CD4-positive, CD25-positive, alpha-beta regulatory T cell (primary cell): ENCODE measurements around the gene CLIP4. TPM values are rescaled to one million over a fixed set of nuclear protein-coding genes. Genes with fewer than 3 reads are reported as not detected.

ENCODE experiments used
- ATAC-seq, 2 donors: fragments of 150-1000 bp; cut with Tn5 transposase; one replicate each; pipeline ENCODE4 v1.10.0; 2021; ENCODE audit warnings: low read depth in 2 of 2, moderate number of reproducible peaks in 2 of 2, moderate library complexity in 1 of 2
- DNase-seq, 3 donors: peaks; one replicate each; pipeline versions ENCODE4 v3.0.0 to v3.0.0-alpha.2; 2012 to 2022; ENCODE audit warnings: mixed read lengths in 1 of 3
- H3K27ac ChIP-seq: one replicate; pipeline ENCODE4 v1.7.0; 2013; ENCODE audit warnings: mild to moderate bottlenecking, low read length; ENCODE audit not compliant: insufficient read depth, poor library complexity, severe bottlenecking
- H3K27me3 ChIP-seq: one replicate; pipeline ENCODE4 v1.7.0; 2013; ENCODE audit warnings: low read length; ENCODE audit not compliant: control insufficient read depth, insufficient read depth
- H3K36me3 ChIP-seq: one replicate; pipeline ENCODE4 v1.7.0; 2013; ENCODE audit warnings: mild to moderate bottlenecking, low read length, moderate library complexity; ENCODE audit not compliant: control insufficient read depth, insufficient read depth
- H3K4me1 ChIP-seq: 2 replicates; pipeline ENCODE4 v1.7.0; 2013; ENCODE audit warnings: mild to moderate bottlenecking, low read length; ENCODE audit not compliant: insufficient read depth, control insufficient read depth, poor library complexity, severe bottlenecking
- H3K4me3 ChIP-seq: one replicate; pipeline ENCODE4 v1.7.0; 2013; ENCODE audit warnings: low read depth, mild to moderate bottlenecking, low read length, moderate library complexity
- H3K9me3 ChIP-seq, 2 experiments: 1 replicate in 1 of 2; 2 replicates in 1 of 2; pipeline ENCODE4 v1.7.0; 2013; ENCODE audit warnings: low read length in 2 of 2, mild to moderate bottlenecking in 1 of 2, moderate library complexity in 1 of 2; ENCODE audit not compliant: control insufficient read depth in 2 of 2
- H3K27ac Mint-ChIP-seq, 3 donors: one replicate each; pipeline ENCODE4 v1.8.0; 2020 to 2022; ENCODE audit warnings: mild to moderate bottlenecking in 3 of 3, mixed read lengths in 3 of 3, moderate library complexity in 2 of 3
- H3K27me3 Mint-ChIP-seq: one replicate; pipeline ENCODE4 v1.8.0; 2022; ENCODE audit warnings: mild to moderate bottlenecking, mixed read lengths
- H3K36me3 Mint-ChIP-seq: one replicate; pipeline ENCODE4 v1.8.0; 2020; ENCODE audit warnings: mixed read lengths
- H3K4me1 Mint-ChIP-seq, 4 donors: one replicate each; pipeline ENCODE4 v1.8.0; 2020 to 2022; ENCODE audit warnings: mixed read lengths in 4 of 4, mild to moderate bottlenecking in 1 of 4
- H3K4me3 Mint-ChIP-seq, 4 donors: one replicate each; pipeline ENCODE4 v1.8.0; 2020 to 2022; ENCODE audit warnings: mild to moderate bottlenecking in 4 of 4, mixed read lengths in 4 of 4, moderate library complexity in 3 of 4
- H3K9me3 Mint-ChIP-seq, 7 donors: one replicate each; pipeline ENCODE4 v1.8.0; 2020 to 2022; ENCODE audit warnings: mixed read lengths in 7 of 7, mild to moderate bottlenecking in 3 of 7, moderate library complexity in 2 of 7
- polyA plus RNA-seq, 4 donors: library from polyadenylated mRNA; unstranded; fragments of 300-500 nt; fragmentation: Illumina TruSeq; gene quantifications; one replicate each; pipeline ENCODE4 v1.2.3, GENCODE V29; 2021
- total RNA-seq: library from RNA; stranded (reverse); gene quantifications from one replicate; pipeline ENCODE4 v1.2.3, GENCODE V29; 2022

The CLIP4 gene
- total and polyA plus RNA-seq, 5 donors from 2014 or later, result 13.5 to 37.7 (median 17.3) TPM

- peaks cover 0 to 1% (median 0%) of the 10 kb centered on the region in 7 donors for H3K9me3 Mint-ChIP-seq
- Histone ChIP-seq H3K36me3 (peaks cover 47% of the 10 kb centered on the region), H3K4me3 (no peak overlapping the region), H3K27ac (no peak overlapping the region), H3K4me1 (no peaks in the 10 kb centered on the region), H3K27me3 (no peaks in the 10 kb centered on the region), H3K9me3 (no peaks in the 10 kb centered on the region)
- no peak overlapping the region for H3K27ac Mint-ChIP-seq
- no peaks in the 10 kb centered on the region for H3K27me3 Mint-ChIP-seq
- DNase-seq (no peak), ATAC-seq (no peak)
- peaks cover 33% of the 10 kb centered on the region for H3K36me3 Mint-ChIP-seq
- H3K4me3 Mint-ChIP-seq, result no peak overlapping the region
- H3K4me1 Mint-ChIP-seq, result peaks cover 0 to 5% (median 0%) of the 10 kb centered on the region in 4 donors
Measured at GRCh38 chr2:29147963-29148362, 32.7 kb downstream of the CLIP4 start.

- Mint-ChIP-seq H3K9me3 (no peaks in the 10 kb centered on the region), H3K4me3 (no peak overlapping the region), H3K36me3 (peaks cover 53% of the 10 kb centered on the region), H3K27me3 (no peaks in the 10 kb centered on the region), H3K27ac (peak overlapping the region in 1 of 3 donors; percentile 46), H3K4me1 (no peaks in the 10 kb centered on the region)
- Histone ChIP-seq H3K27ac (no peak overlapping the region), H3K4me1 (no peaks in the 10 kb centered on the region), H3K9me3 (no peaks in the 10 kb centered on the region), H3K36me3 (peaks cover 61% of the 10 kb centered on the region), H3K27me3 (no peaks in the 10 kb centered on the region), H3K4me3 (no peak overlapping the region)
- DNase-seq (no peak), ATAC-seq (no peak)
Measured at GRCh38 chr2:29154610-29155009, 39.4 kb downstream of the CLIP4 start.

- H3K36me3 ChIP-seq, result peaks cover 70% of the 10 kb centered on the region
- H3K9me3 ChIP-seq, result no peaks in the 10 kb centered on the region
- H3K4me3 ChIP-seq, result no peak overlapping the region
- no peaks in the 10 kb centered on the region for H3K9me3 Mint-ChIP-seq
- H3K27ac ChIP-seq, result no peak overlapping the region
- no peaks in the 10 kb centered on the region for H3K27me3 Mint-ChIP-seq
- H3K4me1 ChIP-seq, result no peaks in the 10 kb centered on the region
- DNase-seq, result no peak
- peaks cover 60% of the 10 kb centered on the region for H3K36me3 Mint-ChIP-seq
- peak overlapping the region in 2 of 3 donors; percentile 29 to 45 for H3K27ac Mint-ChIP-seq
- no peak overlapping the region for H3K4me3 Mint-ChIP-seq
- H3K4me1 Mint-ChIP-seq, result no peaks in the 10 kb centered on the region
- ATAC-seq, result no peak
- no peaks in the 10 kb centered on the region for H3K27me3 ChIP-seq
Measured at GRCh38 chr2:29155578-29155977, 40.4 kb downstream of the CLIP4 start.

- Mint-ChIP-seq H3K4me1 (peaks cover 0 to 1% (median 0%) of the 10 kb centered on the region in 4 donors), H3K27ac (no peak overlapping the region), H3K4me3 (no peak overlapping the region), H3K27me3 (no peaks in the 10 kb centered on the region), H3K9me3 (no peaks in the 10 kb centered on the region), H3K36me3 (peaks cover 66% of the 10 kb centered on the region)
- DNase-seq (no peak), ATAC-seq (no peak)
- Histone ChIP-seq H3K4me3 (no peak overlapping the region), H3K4me1 (no peaks in the 10 kb centered on the region), H3K27me3 (no peaks in the 10 kb centered on the region), H3K36me3 (peaks cover 78% of the 10 kb centered on the region), H3K9me3 (no peaks in the 10 kb centered on the region), H3K27ac (no peak overlapping the region)
Measured at GRCh38 chr2:29157131-29157530, 41.9 kb downstream of the CLIP4 start.

GRCh38 chr2:29159125-29159524 lies 43.9 kb downstream of the CLIP4 start:
- H3K27me3 ChIP-seq, result no peaks in the 10 kb centered on the region
- peaks cover 0 to 1% (median 0%) of the 10 kb centered on the region in 4 donors for H3K4me1 Mint-ChIP-seq
- no peaks in the 10 kb centered on the region for H3K4me1 ChIP-seq
- H3K27ac Mint-ChIP-seq, result peak overlapping the region in 2 of 3 donors; percentile 1 to 68
- no peaks in the 10 kb centered on the region for H3K9me3 Mint-ChIP-seq
- H3K9me3 ChIP-seq, result no peaks in the 10 kb centered on the region
- peaks cover 66% of the 10 kb centered on the region for H3K36me3 ChIP-seq
- peaks cover 46% of the 10 kb centered on the region for H3K36me3 Mint-ChIP-seq
- ATAC-seq (no peak), DNase-seq (no peak)
- no peaks in the 10 kb centered on the region for H3K27me3 Mint-ChIP-seq
- no peak overlapping the region for H3K27ac ChIP-seq
- H3K4me3 ChIP-seq, result no peak overlapping the region
- H3K4me3 Mint-ChIP-seq, result no peak overlapping the region

- Histone ChIP-seq H3K27ac (no peak overlapping the region), H3K36me3 (peaks cover 56% of the 10 kb centered on the region), H3K27me3 (no peaks in the 10 kb centered on the region), H3K4me1 (no peaks in the 10 kb centered on the region), H3K4me3 (no peak overlapping the region), H3K9me3 (no peaks in the 10 kb centered on the region)
- H3K27ac Mint-ChIP-seq, result no peak overlapping the region
- H3K36me3 Mint-ChIP-seq, result peaks cover 39% of the 10 kb centered on the region
- peaks cover 0 to 1% (median 0%) of the 10 kb centered on the region in 4 donors for H3K4me1 Mint-ChIP-seq
- ATAC-seq (no peak), DNase-seq (no peak)
- H3K4me3 Mint-ChIP-seq, result no peak overlapping the region
- H3K27me3 Mint-ChIP-seq, result no peaks in the 10 kb centered on the region
- no peaks in the 10 kb centered on the region for H3K9me3 Mint-ChIP-seq
Measured at GRCh38 chr2:29160184-29160583, 45.0 kb downstream of the CLIP4 start.

- Histone ChIP-seq H3K4me3 (no peak overlapping the region), H3K9me3 (no peaks in the 10 kb centered on the region), H3K27ac (no peak overlapping the region), H3K36me3 (peaks cover 47% of the 10 kb centered on the region), H3K27me3 (no peaks in the 10 kb centered on the region), H3K4me1 (no peaks in the 10 kb centered on the region)
- no peak for ATAC-seq
- Mint-ChIP-seq H3K4me1 (peaks cover 0 to 7% (median under 1%) of the 10 kb centered on the region in 4 donors), H3K36me3 (peaks cover 35% of the 10 kb centered on the region), H3K4me3 (no peak overlapping the region), H3K9me3 (no peaks in the 10 kb centered on the region), H3K27me3 (no peaks in the 10 kb centered on the region), H3K27ac (no peak overlapping the region)
- no peak for DNase-seq
Measured at GRCh38 chr2:29162204-29162928, 47.2 kb downstream of the CLIP4 start.
